Smooth muscle cell of the brain vasculature (primary cell): ENCODE results near the gene GPRC5A.

Experiments
- DNase-seq: peaks from one replicate; pipeline ENCODE4 v3.0.0-alpha.2; 2012; ENCODE audit warnings: low read depth, low spot score

The GPRC5A gene

DNA sequence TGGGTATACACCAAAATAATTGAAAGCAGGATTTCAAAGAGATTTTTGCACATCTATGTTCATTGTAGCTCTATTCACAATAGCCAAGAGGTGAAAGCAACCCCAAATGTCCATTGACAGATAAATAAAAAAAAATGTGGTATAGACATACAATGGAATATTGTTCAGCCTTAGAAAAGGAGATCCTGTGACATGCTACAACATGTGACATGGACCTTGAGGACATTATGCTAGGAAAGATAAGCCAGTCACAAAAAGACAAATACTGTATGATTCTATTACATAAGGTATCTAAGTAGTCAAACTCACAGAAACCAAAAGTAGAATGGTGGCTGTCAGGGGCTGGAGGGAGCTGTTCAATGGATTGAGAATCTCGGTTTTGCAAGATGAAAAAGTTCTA, 48.5 kb downstream of the GPRC5A start:
- DNase-seq = no peak

DNA sequence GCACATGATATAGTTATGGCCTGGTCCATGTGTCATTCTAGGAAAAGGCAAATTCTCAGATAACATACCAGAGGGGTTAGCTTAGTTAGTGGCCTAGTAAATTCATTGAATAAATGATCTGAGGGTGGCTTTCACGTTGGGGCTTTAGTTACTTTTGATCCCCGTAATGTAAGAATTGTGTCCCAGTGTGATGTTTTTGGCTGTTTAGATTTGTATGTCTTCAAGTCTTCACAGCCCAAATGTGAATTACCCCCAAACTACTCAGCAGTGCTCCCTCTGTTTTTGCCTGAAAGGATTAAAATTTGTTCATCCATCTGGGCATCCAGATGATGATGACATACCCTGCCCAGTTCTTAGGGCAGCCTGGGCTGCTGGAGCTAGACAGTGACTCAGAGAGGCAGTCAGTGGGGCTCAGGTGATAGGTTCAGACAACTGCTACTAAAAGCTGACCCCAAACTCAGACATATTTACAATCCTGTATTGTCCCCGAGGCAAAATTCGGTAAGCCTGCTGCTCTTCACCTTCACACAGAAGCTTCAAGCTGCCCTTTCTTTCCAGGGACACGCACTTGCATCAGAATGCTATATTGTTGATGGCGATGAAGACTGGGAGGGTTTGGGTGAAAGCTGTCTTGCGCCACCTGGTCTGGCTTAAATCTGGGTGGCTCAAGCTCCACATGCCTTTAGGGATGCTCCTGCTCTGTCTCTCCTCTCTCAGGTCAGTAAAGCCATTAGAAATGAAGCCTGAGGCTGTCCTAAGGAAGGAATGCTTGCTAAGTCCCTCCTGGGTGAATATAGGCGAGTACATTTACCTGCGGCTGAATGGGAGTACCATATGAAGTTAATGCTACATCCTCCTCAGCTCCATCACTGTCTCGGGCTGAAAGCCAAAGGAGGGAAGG, 50.3 kb downstream of the GPRC5A start:
- no peak for DNase-seq

DNA sequence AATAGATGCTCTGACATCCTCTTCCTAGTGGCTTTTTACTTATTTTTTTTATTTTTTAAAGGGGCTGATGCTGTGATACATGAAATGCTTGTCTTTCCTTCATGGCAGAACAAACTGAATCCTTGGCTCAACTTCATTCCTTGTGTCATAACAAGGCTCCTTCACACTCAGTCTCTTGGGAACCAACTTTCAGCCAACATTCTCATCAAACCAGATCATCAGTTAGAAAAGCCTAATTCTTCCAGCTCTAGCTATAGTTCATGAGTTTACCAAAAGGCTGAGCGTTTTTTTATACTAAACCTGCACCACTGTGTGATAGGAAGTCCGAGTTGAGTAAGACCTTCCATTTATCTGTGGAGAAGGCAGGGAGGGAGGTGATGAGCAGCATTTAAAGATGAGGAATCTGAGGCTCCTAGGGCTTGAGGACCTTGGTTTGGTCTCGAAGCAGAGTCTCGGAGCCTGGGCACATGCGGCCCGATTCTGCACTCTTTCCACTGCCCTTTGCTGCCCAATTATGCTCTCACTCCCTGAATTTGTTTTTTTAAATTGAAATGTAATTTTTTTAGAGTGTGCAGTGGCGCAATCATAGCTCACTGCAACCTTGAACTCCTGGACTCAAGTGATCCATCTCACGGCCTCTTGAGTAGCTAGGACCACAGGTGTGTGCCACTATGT, 52.4 kb downstream of the GPRC5A start:
- DNase-seq = no peak

DNA sequence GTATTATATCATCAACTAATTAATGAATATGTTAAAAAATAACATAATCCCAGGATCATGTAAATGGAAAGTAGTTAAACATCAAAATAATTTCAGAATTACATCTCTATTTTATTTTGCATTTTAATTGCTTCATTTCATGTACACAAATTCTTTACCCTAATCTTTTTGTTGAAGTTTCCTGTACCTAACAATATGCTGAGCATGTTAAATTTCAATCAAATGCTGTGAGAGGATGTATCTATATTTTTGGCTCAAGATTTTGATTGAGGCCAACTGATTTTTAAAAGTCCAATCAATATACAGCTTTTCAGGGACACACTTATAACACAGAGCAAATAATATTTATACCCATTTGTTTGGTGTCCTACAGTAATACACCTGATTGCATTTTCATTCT, 54.2 kb downstream of the GPRC5A start:
- DNase-seq = no peak

DNA sequence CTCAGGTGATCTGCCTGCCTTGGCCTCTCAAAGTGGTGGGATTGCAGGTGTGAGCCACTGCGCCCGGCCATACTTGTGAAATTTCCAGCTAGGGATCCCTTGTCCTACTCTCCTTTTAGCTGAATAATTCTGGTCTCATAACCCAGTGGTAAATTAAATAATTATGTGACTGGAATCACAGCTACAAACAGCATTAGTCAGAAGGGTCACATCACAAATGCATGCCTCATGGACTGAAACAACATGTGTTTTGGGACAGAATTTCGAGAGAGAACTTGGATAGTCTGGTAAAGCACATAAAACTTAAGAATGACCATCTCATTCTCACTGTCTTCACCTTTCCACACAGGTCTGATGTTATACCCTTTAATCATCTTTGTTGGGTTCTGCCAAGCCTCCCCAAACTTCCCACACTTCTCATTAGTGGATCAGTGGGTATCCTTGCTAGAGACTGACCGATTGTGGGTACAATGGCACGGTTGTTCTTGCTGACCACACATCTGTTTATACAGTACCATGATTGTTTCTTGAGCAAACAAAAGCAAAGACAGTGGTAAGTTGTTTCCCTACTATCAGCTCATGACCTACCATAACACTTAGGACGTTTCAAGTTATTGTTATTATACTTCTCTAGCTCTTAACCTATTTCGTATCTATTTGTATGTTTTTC, 55.5 kb downstream of the GPRC5A start:
- no peak for DNase-seq

DNA sequence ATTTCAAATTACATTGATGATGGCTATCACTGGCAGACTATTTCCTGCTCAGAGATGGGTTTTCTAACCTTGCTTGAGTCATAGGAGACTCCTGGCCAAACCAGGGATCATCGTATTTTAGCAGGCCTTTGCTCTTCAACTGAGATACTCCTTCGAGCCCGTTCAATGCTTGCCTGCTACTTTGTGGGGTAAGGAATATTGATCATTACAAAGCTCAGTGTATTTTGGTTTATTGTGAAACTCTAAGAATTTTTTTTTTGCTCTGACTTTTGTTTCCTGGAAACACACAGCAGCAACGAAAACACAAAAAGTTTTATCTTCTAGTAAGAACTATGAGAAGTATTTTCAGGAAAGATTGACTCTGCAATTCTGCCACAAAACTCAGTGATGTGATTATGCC, 56.5 kb downstream of the GPRC5A start:
- DNase-seq = no peak

DNA sequence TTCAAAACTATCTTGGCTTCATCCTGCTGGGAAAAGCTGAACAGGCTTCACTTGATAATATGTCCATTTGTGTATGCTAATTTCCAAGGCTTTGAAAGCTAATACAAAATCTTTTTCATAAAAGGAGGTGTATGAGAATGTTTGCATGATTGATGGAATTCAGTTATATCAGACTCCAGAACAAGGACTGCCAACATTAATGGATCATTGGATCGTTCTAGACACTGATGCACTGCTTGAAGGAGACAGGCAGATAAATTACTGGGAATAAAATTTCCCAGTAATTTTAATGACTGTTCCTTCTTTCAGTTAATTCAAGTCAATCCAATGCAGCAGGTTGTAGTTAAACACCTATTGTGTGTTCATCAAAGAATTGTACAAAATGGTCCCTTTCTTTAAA, 60.1 kb downstream of the GPRC5A start:
- DNase-seq = no peak

DNA sequence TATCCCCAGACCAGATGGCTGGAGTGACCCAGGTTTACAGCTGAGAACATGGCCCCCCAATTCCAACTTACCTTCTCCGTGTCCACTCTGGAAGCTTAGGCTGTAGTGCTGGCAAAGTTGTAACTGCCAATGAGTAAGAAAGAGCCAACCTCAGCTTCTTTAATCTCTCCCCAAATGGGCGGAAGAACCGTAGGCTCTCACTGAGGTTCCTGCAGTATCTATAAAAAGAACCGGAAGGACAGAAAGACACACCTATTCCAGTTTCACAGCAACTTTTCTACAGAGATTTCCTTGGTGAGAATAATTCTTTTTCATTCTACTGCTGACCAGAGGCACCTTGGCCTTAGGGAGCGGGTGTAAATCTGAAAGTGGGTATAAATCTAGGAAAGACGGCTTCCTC, 60.7 kb downstream of the GPRC5A start, which contains the start of gene GPRC5D:
Gene GPRC5D, minus strand, starts transcription at position 135 of the 400 bp plus-strand sequence. CDS start 1,786 bp downstream, outside the sequence.
- no peak for DNase-seq

DNA sequence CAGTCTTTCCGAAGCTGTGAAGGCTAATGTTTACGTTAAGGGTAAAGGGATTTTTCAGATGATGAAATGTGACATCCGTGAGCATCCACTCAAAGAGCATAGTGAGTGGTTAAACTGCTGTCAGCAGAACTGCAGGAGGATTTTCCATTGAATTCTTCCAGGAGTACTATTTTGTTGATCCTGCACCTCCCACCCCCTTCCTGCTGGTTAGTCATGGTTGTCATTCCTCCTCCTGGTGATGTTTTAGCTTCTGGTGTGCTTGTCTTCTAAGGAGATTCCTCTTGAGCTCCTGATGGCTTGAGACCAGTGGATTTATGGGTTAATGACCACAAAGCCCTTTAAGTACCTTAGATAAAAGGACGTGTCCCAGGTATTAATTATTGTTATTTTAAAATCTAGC, 63.0 kb downstream of the GPRC5A start:
- DNase-seq = no peak

DNA sequence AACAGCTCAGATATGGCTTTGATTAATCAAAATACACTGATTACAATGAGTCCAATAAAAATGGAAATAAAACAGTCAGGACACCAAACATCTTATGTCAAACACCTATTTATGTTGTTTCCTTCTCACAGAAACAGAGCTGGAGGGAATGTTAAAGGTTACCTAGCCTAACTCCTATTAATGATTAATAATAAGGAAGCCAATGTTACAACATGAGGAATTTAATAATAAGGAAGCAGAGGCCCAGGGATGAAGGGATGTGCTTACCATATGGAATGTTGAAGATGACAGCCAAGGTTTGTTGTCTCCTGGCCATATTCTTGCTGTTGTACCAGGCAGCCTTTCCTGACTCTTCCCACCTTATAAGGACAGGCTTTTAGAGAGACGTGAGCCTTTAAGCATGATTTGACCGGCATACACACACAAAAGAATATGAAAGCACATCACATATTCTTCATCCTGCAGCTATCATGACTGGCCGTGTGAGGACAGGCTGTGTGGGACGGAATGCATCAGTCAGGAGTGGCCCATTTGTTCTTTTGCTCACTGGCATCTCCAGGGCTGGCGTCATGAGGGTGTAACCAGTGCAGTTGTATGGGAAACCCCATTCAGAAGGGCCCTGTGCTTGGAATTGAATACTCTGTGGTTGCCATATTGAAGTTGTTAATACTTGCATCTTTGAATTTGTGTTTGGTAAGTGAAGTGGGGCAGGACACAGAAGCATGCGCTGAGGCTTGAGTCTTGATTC, 63.7 kb downstream of the GPRC5A start:
- no peak for DNase-seq

DNA sequence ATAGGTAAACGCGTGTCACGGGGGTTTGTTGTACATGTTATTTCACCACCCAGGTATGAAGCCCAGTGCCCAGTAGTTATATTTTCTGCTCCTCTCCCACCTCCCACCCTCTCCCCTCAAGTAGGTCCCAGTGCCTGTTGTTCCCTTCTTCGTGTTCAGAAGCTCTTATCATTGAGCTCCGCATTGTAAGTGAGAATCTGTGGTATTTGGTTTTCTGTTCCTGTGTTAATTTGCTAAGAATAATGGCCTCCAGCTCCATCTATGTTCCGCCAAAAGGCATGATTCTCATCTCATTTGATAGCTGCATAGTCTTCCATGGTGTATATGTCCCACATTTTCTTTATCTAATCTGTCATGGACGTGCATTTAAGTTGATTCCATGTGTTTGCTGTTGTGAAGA, 67.5 kb downstream of the GPRC5A start:
- no peak for DNase-seq

DNA sequence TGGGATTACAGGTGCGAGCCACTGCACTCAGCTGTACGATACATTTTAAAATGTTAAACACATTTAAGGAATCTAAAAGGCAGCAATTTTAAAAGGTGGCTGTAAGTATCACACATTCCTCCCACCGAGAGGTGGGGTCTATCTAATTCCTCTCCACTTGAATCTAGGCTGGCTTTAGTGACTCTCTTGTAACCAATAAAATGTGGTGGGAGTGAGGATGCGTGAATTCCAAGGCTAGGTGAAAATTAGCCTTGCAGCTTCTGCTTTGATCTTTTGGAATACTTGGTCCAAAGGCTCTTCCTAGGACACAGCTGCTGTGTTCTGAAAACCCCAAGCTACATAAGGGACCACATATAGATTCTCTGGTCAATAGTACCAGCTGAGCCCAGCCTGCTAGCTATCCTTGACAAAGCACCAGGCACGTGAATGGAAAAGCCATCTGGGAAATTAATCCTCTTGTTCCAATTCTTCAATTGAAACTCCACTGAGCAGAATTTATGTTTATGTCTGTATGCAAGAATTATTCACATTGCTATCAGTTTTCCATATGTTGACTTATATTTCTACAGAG, 69.4 kb downstream of the GPRC5A start:
- DNase-seq = no peak

DNA sequence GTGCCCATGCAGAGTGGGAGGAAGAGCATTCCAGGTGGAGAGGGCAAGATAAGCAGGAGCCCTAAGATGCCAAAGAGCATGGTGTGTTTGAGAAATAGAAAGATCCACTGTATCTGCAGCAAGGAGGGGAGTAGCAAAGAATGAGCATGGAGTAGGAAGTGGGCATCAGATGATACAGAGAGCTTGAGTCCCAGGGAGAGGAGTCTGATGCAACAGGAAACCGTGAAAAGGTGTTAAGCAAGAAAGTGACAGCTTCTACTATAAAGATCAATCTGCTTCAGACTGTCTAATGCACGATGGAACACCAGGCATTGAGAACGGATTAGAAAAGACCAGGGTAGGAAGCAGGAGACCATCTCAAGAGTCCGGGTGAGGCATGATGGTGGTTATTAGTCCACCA, 72.9 kb downstream of the GPRC5A start:
- DNase-seq = no peak

DNA sequence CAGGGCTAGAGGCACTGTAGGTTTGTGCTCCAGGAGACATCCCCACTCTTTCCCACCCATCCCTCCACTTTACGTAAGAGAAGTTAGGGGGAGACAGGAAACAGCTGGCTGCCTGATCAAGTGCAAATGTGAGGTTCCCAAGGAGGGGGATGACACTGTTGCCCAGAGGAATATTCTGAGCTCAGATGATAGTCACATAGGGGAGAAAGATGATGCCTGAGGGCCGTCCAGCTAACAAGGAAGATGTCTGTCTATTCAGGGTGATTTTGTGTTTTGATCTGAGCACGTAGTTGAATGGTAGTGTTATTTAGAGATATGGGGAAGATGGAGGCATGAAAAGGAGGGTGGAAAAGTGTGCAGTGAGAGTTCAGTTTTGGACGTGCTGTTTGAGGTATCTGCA, 74.5 kb downstream of the GPRC5A start:
- DNase-seq = no peak
